Hindlimb muscle (tissue), 1 donor: Measurements from ENCODE around the gene TMEM43. TPM values are rescaled to one million over a fixed set of nuclear protein-coding genes. Genes with fewer than 3 reads are reported as not detected.
A peak's percentile ranks its signal among the peaks of the same experiment; 100 is the strongest.

Experiments used
- DNase-seq: peaks from one replicate; pipeline ENCODE4 v3.0.0-alpha.2; 2013
- polyA plus RNA-seq: library from polyadenylated mRNA; unstranded; fragments of 120-200 nt; gene quantifications from one replicate; pipeline ENCODE4 v1.2.1, GENCODE V29; 2013; ENCODE audit not compliant: insufficient read length

Gene TMEM43
- polyA plus RNA-seq, 1 donor, result 45.6 TPM

DNA sequence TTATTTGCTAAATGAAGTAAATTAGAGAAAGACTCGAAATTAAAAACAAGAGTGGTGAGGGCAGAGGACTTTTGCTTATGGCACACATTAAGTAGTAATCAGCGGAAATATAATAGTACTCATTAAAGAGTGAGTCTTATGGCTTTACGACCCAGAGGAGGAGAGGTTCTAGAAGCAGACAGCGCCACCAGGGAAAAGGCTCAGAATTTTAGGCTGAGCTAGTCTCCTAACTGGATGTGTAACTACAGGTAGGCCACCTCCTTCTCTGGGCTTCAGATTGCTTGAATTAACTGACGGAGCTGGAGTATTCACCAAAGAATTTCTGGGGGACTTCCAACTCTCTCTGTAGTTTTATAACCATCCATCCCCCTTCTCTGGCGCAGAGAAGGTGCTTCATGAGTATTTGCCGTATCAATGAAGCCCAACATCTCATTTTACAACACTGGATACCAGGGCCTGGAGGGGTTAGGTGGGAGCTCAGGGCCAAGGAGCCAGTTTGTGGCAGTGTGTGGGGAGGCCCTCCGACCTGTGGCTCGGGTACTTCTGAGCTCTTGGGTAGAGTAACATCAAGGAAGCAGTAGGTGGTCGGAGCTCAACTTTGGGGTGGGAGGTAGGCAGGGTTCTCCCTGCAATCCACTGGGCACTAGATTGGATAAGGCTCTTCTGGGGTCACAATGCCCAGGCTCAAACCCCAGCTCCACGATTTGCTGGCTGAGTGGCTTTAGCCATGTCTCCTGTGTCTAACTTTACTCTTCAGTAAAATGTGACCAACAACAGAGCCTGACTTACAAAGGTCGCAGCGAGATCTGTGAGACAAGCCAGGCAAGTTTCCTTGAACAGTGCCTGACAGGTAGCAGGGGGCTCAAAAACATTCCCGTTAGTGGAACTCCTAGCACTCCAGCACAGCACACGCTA lies 1.3 kb upstream of the TMEM43 start:
- no peak for DNase-seq

DNA sequence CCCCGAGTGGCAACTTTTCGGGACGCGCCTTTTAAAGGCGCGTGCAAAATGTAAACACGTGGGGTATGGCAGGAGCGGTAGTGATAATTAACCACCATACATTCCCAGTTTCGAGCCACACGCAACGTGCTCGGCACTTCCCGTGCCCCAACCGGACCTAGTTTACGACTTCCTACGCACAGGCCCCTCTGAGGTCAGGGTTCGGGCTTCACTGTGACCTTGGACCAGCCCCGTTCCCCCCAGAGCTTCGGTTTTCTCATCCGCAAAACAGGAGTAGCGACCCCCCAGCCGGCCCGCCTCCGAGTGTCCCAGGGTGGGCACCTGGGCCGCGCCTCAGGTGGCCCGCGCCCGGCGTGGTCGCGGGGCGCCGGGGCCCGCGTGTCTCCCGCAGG lies 633 bp upstream of the TMEM43 start:
- DNase-seq, result peak; percentile 64

DNA sequence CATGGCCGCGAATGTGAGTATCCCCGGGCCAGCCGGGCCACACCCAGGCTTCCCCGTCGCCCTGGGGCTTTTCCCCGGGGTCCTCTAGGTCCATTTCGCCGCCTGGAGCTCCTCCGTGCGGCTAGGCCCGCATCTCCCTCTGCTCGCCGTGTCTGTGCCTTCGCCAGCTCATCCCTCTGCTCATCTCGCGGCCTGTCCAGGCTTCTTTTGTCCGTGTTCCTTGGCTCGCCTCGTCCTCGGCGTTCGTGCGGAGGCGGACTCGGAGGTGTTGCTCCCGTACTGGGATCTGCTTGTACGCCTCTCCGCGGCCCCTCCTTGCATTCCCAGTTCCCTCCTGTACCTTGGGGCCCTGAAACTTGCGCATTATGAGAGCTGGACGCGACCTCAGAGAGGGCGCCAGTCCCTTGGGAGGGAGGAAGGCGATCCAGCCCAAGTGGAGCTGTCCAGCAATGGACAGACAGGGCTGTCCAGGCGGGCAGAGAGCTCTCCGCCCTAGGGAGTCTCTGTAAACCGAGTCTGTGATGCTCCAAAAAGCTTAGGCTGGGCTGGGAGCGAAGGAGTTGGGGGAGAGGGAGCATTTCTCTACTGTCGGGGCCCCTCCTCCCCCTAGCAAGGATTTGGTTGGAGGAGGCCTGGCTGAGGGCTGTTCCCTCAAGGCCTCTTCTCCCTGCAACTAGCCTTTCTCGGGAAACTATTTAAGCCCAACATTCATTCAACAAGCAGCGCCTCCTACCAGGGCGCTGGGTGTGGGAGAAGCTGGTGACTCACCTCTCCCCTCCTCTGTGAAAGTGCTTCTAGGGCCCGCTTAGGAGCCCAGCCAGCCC lies 553 bp downstream of the TMEM43 start:
- DNase-seq, result peak; percentile 63

DNA sequence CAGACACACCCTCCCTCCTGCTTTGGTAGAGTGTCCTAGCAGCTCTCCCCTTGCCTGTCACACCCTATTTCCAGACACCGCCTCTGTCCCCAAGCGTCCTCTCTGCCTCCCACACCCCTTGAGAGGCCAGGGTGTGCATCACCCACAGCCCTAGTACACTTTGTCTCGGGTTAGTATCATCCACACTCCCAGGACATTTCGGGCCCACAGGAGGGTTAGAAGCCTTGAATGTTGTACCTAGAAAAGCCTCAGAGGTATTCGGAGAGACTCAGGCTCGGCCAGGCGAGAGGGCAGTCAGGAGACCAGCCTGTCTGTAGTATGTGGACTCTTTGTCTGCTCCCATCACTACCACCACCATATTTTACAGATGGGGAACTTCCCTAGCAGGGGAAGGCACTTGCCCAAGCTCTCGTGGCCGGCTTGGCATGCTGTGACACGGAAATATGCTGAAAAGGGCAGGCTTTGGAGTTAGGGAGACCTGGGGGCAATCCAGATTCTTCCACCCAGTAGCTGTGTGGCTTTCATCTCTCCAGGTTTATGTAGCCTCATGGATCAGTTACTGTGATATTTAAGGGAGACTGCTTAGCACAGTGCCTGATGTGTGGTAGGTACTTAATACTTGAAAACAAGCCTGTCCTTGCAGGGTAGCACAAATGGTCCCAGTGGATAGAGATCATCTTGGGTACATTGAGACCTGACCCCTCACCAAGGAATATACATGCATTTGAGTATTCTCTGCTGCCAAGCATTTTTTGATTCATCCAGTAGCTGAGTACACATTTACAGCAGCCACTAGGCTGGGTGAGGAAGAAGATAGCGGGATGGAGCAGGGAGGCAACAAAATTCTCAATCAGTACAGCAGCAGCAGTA lies 1.4 kb downstream of the TMEM43 start:
- DNase-seq, result no peak

DNA sequence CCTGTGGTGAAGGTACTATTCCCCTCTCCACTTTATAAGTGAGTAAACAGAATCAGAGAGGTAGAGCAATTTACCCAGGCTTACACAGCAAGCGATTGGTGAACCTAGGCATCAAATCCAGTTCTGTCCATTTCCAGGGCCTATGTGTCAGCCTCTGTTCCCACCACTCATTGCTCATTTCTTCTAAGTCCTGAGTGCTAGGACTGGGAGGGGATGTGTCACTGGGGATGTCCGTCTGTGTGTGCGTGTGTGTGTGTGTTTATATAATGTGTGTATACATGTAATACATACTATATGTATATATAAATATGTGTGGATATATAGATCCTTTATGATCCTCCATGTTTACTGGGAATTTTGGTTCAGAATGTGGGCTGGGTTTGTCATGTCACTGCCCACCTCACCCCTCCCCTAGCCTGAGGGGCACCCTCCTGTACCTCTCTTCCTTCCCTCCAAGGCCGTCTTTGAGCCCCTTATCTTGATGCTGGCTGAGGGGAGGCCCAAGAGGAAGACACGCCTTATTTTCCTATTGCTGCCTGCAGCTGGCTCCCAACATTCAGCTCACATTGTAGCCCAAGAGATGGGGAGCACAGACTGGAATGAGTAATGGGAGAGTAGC lies 2.1 kb downstream of the TMEM43 start:
- no peak for DNase-seq

DNA sequence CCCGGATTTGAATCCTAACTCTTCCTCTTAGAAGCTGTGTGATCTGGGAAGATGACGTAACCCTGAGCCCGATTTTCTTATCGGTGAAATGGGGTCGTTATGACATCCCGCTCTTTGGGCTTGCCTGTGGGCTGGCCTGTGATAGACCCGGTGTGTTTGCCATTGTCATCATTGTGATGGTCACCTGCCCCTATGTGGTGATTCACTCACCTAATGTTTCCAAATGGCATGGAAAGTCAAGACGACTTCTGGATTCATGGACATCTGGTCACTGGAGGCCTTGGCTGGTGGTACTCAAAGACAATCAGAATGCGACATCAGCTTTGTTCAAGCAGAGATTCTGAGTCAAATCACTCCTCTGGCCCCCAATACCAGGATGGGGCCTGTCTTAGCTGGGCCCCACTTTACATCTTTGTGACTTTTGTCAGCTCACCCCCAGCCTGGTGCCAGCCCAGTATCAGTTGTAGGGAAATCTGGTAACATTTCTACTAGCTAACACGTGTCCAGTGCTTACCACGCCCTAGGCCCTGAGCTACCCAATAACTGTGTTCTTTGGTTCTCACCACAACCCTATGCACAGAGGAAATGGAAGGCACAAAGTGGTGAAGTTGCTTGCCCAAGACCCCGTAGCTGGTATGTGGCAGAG lies 2.8 kb downstream of the TMEM43 start:
- no peak for DNase-seq

DNA sequence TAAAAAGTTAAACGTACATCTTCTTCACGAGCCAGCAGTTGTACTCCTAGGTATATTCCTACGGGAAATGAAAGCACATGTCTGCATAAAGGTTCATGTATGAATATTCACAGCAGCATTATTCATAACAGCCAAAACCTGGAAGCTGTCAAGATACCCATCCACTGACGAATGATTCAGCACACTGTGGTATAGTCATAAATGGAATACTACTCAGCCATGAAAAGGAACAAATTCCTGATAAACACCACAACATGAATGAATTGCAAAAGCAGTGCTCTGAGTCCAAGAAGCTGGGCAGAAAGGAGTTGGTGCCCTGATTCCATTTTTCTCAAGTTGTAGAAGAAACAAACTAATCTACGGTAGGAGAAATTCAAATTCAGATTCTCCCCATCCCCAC lies 3.9 kb downstream of the TMEM43 start:
- DNase-seq, result no peak

DNA sequence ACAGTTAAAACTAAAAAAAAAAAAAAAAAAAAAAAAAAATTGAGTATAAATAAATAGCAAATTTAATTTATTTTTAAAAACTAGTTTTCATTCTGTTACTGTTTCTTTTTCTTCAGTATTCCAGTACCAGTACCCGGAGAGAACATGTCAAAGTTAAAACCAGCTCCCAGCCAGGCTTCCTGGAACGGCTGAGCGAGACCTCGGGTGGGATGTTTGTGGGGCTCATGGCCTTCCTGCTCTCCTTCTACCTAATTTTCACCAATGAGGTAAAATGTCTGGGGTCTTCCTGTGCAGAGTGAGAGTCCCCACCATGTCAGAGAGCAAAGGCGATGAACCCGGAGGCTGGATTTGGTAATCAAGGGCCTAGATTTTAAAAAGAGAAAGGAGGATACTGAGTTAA lies 4.4 kb downstream of the TMEM43 start:
- no peak for DNase-seq

DNA sequence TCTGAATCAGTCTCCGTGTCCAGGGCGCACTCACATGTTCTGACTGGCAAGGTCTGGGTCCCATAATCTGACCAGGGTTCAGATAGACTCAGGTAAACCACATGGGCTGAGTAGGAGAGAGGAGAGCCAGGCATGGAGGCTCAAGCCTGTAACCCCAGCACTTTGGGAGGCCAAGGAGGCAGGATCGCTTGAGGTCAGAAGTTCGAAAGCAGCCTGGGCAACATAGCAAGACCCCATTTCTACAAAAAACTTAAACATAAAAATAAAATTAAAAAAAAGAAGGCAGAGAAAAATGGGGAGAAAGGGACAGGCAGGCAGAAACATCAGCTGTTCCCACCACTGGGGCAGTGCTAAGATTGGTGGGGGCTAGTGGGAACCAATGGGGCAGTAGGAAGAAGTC lies 5.4 kb downstream of the TMEM43 start:
- no peak for DNase-seq

DNA sequence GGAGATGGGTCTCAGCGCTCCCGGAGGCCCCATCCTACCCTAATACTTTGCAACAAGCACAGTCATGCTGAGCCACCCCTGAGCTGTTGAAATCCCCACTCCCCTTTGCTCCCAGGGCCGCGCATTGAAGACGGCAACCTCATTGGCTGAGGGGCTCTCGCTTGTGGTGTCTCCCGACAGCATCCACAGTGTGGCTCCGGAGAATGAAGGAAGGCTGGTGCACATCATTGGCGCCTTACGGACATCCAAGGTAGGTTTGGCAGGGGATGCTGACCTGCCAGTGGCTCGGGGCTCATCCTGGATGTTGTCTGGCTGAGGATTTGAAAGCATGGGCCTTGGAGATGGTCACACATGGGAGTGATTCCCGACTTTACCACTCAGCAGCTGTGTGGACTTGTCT lies 5.9 kb downstream of the TMEM43 start:
- no peak for DNase-seq

DNA sequence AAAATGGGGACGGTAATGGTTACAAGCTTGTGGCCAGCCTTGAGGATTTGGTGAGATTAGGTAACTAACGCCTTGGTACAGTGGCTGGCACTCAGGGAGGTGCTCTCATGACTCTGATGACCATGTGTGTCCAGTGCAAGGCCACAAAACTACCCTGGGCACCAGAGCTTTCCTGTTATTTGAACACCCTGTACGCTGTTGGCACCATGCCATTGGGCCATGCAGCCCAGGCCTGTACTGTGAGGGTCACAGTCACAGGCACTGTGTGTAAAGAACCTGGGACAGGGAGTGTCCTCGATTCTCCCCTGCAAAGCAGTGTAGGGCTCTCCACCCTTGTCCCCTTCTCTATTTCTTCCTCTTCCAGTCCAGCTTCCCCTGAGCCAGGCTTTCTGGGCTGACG lies 6.3 kb downstream of the TMEM43 start:
- no peak for DNase-seq

DNA sequence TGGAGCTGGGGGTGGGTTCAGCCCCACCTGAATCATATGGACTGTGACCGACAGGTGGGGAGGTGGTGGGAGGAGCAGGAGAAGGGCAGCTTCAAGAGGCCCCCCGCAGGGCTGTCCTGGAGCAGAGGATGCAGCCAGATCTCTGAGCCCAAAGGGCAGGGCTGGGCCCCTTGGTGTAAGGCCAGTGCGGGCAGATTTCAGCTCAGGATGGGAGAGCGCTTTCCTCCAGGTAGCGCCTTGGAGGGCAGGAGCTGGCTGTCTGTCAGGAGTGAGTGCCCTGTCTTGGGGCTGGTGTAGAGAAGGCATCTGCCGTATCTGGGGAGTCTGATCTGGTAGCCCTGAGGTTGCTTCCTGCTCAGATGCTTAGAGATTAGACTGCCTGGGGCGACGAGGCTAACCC lies 7.3 kb downstream of the TMEM43 start:
- DNase-seq, result no peak

DNA sequence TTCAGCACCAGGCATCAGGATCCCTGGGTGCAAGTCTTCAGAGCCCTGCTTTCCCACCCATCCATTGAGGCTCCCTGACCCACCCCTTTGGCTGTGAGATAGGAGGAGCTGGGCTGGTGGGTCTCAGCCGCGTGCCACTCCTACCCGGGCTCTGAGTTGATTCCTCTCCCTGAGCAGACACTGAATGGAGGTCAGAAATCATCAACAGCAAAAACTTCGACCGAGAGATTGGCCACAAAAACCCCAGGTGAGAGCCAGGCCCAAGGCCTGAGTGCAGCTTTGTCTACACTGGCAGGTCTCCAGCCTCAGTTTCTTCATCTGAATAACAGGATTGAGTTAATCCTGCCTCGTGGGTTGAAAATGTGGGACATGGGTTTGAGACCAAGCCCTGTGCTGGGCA lies 7.8 kb downstream of the TMEM43 start:
- no peak for DNase-seq

DNA sequence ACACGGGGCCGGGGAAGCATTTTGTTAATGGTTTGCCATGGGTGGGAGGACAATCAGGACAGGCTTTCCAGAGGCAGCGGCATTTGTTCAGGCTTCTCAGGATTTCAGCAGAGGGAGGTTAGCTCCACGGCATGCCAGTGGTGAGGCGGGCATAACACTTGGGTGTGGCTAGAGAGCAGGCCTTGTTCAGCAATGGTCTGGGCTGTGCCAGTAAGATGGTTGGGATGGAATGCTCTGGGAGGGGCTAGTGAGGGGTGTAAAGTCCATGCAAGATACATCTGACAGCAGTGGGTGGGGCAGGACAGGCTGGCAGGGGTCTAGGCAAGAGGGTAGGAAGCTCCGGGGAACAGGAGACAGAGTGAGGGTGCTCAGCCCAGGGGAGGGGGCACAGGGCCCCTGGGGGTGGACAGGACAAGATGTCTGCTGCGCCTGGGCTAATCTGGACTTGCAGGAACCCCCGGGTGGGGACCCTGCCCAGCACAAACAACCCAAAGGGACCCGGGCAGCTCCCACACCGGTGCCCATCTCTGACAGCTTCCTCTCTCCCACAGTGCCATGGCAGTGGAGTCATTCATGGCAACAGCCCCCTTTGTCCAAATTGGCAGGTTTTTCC lies 8.4 kb downstream of the TMEM43 start:
- no peak for DNase-seq

DNA sequence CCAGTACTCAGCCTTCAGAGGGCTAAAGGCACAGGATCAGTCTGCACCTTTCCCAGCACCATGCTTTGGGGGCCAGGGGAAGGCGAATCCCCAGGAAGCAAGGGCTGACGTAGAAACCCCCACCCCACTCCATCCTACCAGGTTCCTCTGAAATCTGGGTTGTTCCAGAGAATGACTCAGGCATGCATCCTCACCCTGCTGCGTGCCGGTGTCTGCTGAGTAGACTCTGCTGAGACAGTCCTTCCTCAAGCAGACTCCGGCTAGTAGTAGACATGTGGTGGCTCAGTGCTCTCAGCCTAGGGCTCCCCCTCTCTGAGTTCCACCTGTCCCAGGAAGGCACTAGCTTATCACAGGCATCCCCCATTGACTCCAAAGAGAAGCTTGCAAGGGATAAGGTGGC lies 9.0 kb downstream of the TMEM43 start:
- no peak for DNase-seq

DNA sequence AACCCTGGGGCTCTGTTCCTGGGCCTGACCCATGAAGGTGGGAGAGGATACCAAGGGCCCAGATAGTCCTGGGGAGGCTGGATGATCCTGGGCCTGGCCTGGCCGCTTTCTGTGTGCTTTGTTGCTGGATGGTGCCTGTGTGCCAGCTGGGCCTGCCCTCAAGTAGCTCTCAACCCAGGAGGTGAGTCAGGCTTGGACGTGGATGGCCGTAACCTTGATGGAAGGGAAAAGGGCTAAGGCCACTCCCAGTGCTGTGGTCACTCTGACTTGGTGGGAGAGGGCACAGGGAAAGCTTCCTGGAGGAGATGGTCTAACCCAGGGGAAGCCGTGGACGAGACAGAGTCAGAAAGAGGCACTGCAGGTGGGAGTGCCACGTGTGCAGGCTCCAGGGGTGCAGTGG lies 9.4 kb downstream of the TMEM43 start:
- DNase-seq, result no peak

DNA sequence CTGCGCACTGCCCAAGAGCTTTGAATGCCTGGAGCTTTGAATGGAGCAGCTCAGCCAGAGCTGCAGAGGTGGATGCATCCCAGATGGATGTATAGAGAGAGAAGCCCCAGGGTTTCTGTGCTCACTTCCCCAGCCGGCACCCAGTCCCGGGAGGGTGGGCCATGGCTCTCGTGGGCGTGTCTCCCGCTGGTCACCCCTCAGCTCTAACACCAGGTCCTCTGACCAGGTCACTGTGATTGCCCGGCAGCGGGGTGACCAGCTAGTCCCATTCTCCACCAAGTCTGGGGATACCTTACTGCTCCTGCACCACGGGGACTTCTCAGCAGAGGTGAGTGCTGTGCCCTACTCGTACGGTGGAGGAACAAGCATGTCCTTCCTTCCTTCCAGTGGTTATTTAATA lies 10.7 kb downstream of the TMEM43 start:
- DNase-seq, result no peak

DNA sequence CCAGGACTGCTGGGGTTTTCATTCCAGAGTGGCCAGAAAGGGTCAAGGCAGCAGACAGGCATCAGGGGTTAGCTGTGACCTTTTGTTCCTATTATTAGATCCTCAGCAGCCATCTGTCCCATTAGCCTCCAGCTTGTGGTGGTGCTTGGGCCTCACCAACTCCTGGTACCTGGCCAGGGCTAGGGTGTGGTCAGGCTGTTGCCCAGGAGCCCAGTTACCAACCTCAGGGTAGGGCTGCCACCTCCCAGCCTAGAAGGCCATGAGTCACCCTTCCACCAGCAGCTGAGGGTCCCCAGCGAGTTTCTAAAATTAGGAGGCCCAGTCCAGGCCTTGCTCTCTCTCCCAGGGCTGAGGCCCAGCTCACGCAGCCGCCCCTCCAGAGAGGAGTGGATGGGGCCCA lies 12.2 kb downstream of the TMEM43 start:
- no peak for DNase-seq

DNA sequence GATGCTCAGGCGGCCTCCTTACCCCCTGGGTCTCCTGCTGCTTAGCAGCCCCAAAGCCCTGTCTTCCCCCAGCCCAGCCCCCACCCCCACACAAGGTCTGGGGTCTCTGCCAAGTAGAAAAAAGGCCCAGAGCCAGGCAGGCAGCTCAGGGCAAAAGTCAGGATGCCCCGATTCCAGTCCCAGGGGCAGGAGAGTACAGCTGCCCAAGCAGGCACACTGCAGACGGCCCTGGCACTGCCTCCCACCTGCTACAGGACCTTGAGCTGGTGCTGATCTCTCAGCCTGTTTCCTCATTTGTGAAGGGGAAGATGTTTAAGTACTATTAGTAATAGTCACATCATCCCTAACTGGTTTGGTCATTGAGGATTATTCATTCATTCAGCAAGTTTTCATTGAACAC lies 12.6 kb downstream of the TMEM43 start:
- DNase-seq, result no peak

DNA sequence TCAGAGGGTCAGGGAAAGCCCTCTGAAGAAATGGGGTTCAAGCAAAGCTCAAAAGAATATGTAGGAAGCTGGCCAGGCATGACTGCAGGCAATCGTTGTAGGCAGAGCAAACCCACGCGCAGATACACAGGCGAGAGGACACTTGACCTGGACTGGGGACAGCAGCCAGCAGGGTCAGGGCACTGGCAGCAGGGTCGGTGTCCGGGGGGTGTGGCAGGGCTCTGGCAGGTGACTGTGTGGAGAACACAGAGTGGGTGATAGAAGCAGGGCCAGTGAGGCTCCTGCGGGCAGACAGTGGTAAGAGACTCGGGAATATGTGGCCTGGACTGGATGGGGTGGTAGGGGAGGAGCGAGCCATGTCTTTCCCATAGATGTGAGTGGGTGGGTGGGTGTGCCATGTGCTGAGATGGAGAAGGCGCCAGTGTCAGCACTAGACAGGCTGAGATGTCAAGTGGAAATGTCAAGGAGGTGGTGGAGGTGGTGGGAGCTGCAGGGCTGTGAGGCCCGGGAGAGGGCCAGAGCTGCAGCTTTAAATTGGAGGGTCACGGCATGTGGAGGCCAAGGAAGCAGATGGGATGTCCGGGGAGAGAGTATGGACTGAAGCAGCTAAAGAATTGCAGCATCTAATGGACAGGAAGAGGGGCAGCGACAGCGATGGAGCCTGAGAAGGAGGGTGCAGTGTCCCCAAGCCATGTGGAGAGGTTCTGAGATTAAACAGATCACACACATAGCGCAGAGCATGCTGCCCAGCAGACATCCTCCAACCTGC lies 13.4 kb downstream of the TMEM43 start:
- DNase-seq, result no peak
